ENCODE measurements around the gene PLAAT4.

DNA sequence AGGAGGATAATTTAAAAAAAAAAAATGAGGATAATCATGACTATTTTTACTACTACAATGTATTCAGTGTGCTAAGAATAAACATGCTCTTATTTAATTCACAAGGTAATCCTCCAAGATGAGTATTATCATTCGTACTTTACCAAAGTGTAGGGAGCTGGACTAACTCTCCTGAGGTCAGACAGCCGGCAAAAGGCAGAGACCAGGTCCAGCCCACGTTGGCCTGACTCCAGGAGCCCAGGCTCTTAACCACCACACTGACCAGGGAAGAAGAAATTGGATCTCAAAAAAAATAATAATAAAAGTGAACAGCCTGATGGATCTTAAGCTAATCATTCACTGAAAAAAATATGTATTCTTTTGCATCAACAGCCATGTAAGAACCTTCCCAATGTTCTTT, 52.4 kb downstream of the PLAAT4 start:
- TF ChIP-seq CTCF (conservative IDR thresholded peaks at IDR 0.05; ENCODE audit: low read depth in 2 of 2) (no peak), EZH2phosphoT487 (IDR thresholded peaks at IDR 0.05; ENCODE audit: unreplicated experiment) (no peak)
